GM12801 (cell line): Measurements from ENCODE around the gene MTOR.

Experiments
- CTCF ChIP-seq: IDR thresholded peaks from one replicate; pipeline ENCODE4 v1.5.1; 2011; ENCODE audit warnings: control low read depth; ENCODE audit not compliant: insufficient read length; ENCODE audit errors: extremely low read depth

Gene MTOR

GRCh38 chr1:11126569-11126968, 135.8 kb downstream of the MTOR start:
- no peak for TF ChIP-seq CTCF

- no peak for TF ChIP-seq CTCF
Measured at GRCh38 chr1:11125931-11126330, 136.4 kb downstream of the MTOR start.

- no peak for TF ChIP-seq CTCF
Measured at GRCh38 chr1:11124965-11125364, 137.4 kb downstream of the MTOR start.

GRCh38 chr1:11116318-11116717, 146.0 kb downstream of the MTOR start:
- no peak for TF ChIP-seq CTCF

- no peak for TF ChIP-seq CTCF
Measured at GRCh38 chr1:11114966-11115365, 147.4 kb downstream of the MTOR start.

- TF ChIP-seq CTCF = no peak
Measured at GRCh38 chr1:11109047-11109760, 153.1 kb downstream of the MTOR start.

- no peak for TF ChIP-seq CTCF
Measured at GRCh38 chr1:11107599-11107998, 154.8 kb downstream of the MTOR start.

- no peak for TF ChIP-seq CTCF
Measured at GRCh38 chr1:11105586-11105985, 156.8 kb downstream of the MTOR start.
